Measurements from ENCODE around the gene SNAPC2. TPM values are rescaled to one million over a fixed set of nuclear protein-coding genes. Genes with fewer than 3 reads are reported as not detected.
A peak's percentile ranks its signal among the peaks of the same experiment; 100 is the strongest.

The SNAPC2 gene
- total RNA-seq, 2 experiments from 2014 or later = 20.4 to 24.1 TPM

GRCh38 chr19:7907544-7907943 is 12.6 kb upstream of the SNAPC2 start:
- DNase-seq = no peak
- no peaks in the 10 kb centered on the region for H3K27me3 Mint-ChIP-seq
- ChIA-PET CTCF (no interaction called here), POLR2A (interaction anchor here (3.8 kb wide), 1 partner anchor 13 kb away, joined by 17 read pairs; the partner anchor contains the start of gene SNAPC2)
- no peak overlapping the region for H3K4me3 Mint-ChIP-seq
- H3K9me3 Mint-ChIP-seq = no peaks in the 10 kb centered on the region
- H3K4me1 Mint-ChIP-seq = peaks cover 27% of the 10 kb centered on the region
- H3K36me3 Mint-ChIP-seq (ENCODE audit: low read depth) = peaks cover 32% of the 10 kb centered on the region
- H3K27ac Mint-ChIP-seq = no peak overlapping the region

GRCh38 chr19:7908078-7908699 is 11.9 kb upstream of the SNAPC2 start:
- H3K9me3 Mint-ChIP-seq = no peaks in the 10 kb centered on the region
- H3K27me3 Mint-ChIP-seq = no peaks in the 10 kb centered on the region
- peaks cover 38% of the 10 kb centered on the region for H3K36me3 Mint-ChIP-seq (ENCODE audit: low read depth)
- ChIA-PET POLR2A (interaction anchor here (3.8 kb wide), 1 partner anchor 13 kb away, joined by 17 read pairs; the partner anchor contains the start of gene SNAPC2), CTCF (no interaction called here)
- DNase-seq = no peak
- H3K4me1 Mint-ChIP-seq = peaks cover 22% of the 10 kb centered on the region
- no peak overlapping the region for H3K4me3 Mint-ChIP-seq
- H3K27ac Mint-ChIP-seq = no peak overlapping the region

GRCh38 chr19:7908742-7909461 is 11.2 kb upstream of the SNAPC2 start:
- peaks cover 18% of the 10 kb centered on the region for H3K4me1 Mint-ChIP-seq
- H3K36me3 Mint-ChIP-seq (ENCODE audit: low read depth) = peaks cover 35% of the 10 kb centered on the region
- no peak overlapping the region for H3K27ac Mint-ChIP-seq
- H3K9me3 Mint-ChIP-seq = no peaks in the 10 kb centered on the region
- no peak for DNase-seq
- POLR2A ChIA-PET = interaction anchor here (3.8 kb wide), 1 partner anchor 12 kb away, joined by 17 read pairs; the partner anchor contains the start of gene SNAPC2
- no peaks in the 10 kb centered on the region for H3K27me3 Mint-ChIP-seq
- no peak overlapping the region for H3K4me3 Mint-ChIP-seq
- CTCF ChIA-PET = no interaction called here

GRCh38 chr19:7909471-7910067 is 10.6 kb upstream of the SNAPC2 start:
- Mint-ChIP-seq H3K27me3 (no peaks in the 10 kb centered on the region), H3K9me3 (no peaks in the 10 kb centered on the region), H3K36me3 (ENCODE audit: low read depth) (peaks cover 34% of the 10 kb centered on the region), H3K4me3 (no peak overlapping the region), H3K4me1 (peaks cover 14% of the 10 kb centered on the region), H3K27ac (no peak overlapping the region)
- ChIA-PET CTCF (no interaction called here), POLR2A (interaction anchor here (3.8 kb wide), 1 partner anchor 11 kb away, joined by 17 read pairs; the partner anchor contains the start of gene SNAPC2)
- DNase-seq = no peak

GRCh38 chr19:7910321-7911161 is 9.6 kb upstream of the SNAPC2 start:
- Mint-ChIP-seq H3K27me3 (peaks cover 4% of the 10 kb centered on the region), H3K4me1 (peaks cover 7% of the 10 kb centered on the region), H3K36me3 (ENCODE audit: low read depth) (peaks cover 26% of the 10 kb centered on the region), H3K9me3 (no peaks in the 10 kb centered on the region), H3K4me3 (no peak overlapping the region), H3K27ac (no peak overlapping the region)
- no peak for DNase-seq
- ChIA-PET POLR2A (interaction anchor here (3.8 kb wide), 1 partner anchor 10 kb away, joined by 17 read pairs; the partner anchor contains the start of gene SNAPC2), CTCF (no interaction called here)

- Mint-ChIP-seq H3K36me3 (ENCODE audit: low read depth) (peaks cover 21% of the 10 kb centered on the region), H3K9me3 (no peaks in the 10 kb centered on the region), H3K4me3 (no peak overlapping the region), H3K27ac (no peak overlapping the region), H3K27me3 (peaks cover 9% of the 10 kb centered on the region), H3K4me1 (peaks cover 5% of the 10 kb centered on the region)
- CTCF ChIA-PET = no interaction called here
- DNase-seq = no peak
- POLR2A ChIA-PET = interaction anchor here (1.3 to 1.4 kb wide), 2 partner anchors 8 to 9 kb away, joined by 6 read pairs; partner anchors contain the start of genes MAP2K7 and SNAPC2
These were observed 8.5 kb upstream of the SNAPC2 start for GRCh38 chr19:7911508-7912143.

- H3K4me1 Mint-ChIP-seq = peaks cover 9% of the 10 kb centered on the region
- CTCF ChIA-PET = no interaction called here
- POLR2A ChIA-PET = interaction anchor here (1.3 to 1.4 kb wide), 2 partner anchors 8 kb away, joined by 6 read pairs; partner anchors contain the start of genes MAP2K7 and SNAPC2
These were observed 7.9 kb upstream of the SNAPC2 start for GRCh38 chr19:7912144-7912696.

GRCh38 chr19:7912697-7913564 is 7.2 kb upstream of the SNAPC2 start:
- POLR2A ChIA-PET = no interaction called here
- H3K27ac Mint-ChIP-seq = no peak overlapping the region
- peaks cover 13% of the 10 kb centered on the region for H3K27me3 Mint-ChIP-seq
- peaks cover 21% of the 10 kb centered on the region for H3K36me3 Mint-ChIP-seq (ENCODE audit: low read depth)
- H3K9me3 Mint-ChIP-seq = no peaks in the 10 kb centered on the region
- DNase-seq = no peak
- no peak overlapping the region for H3K4me3 Mint-ChIP-seq
- peaks cover 11% of the 10 kb centered on the region for H3K4me1 Mint-ChIP-seq
- CTCF ChIA-PET = no interaction called here

More at GRCh38 chr19:7912144-7912696, 7.9 kb upstream of the SNAPC2 start:
- no peak overlapping the region for H3K27ac Mint-ChIP-seq
- H3K36me3 Mint-ChIP-seq (ENCODE audit: low read depth) = peaks cover 21% of the 10 kb centered on the region
- H3K27me3 Mint-ChIP-seq = peaks cover 12% of the 10 kb centered on the region
- H3K9me3 Mint-ChIP-seq = no peaks in the 10 kb centered on the region
- no peak for DNase-seq
- no peak overlapping the region for H3K4me3 Mint-ChIP-seq

- DNase-seq = no peak
- H3K36me3 Mint-ChIP-seq (ENCODE audit: low read depth) = peaks cover 21% of the 10 kb centered on the region
- ChIA-PET CTCF (no interaction called here), POLR2A (no interaction called here)
- H3K27ac Mint-ChIP-seq = no peak overlapping the region
- peaks cover 20% of the 10 kb centered on the region for H3K27me3 Mint-ChIP-seq
- no peaks in the 10 kb centered on the region for H3K9me3 Mint-ChIP-seq
- peaks cover 17% of the 10 kb centered on the region for H3K4me1 Mint-ChIP-seq
- no peak overlapping the region for H3K4me3 Mint-ChIP-seq
These were observed 6.5 kb upstream of the SNAPC2 start for GRCh38 chr19:7913652-7914051.

- Mint-ChIP-seq H3K4me3 (no peak overlapping the region), H3K27ac (no peak overlapping the region), H3K9me3 (no peaks in the 10 kb centered on the region), H3K36me3 (ENCODE audit: low read depth) (peaks cover 21% of the 10 kb centered on the region), H3K27me3 (peaks cover 23% of the 10 kb centered on the region), H3K4me1 (peaks cover 17% of the 10 kb centered on the region)
- ChIA-PET CTCF (no interaction called here), POLR2A (no interaction called here)
- no peak for DNase-seq
These were observed 6.0 kb upstream of the SNAPC2 start for GRCh38 chr19:7914099-7914498.

- DNase-seq = no peak
- Mint-ChIP-seq H3K4me3 (peak within 1 kb of the TSS; percentile 46), H3K36me3 (ENCODE audit: low read depth) (peaks cover 21% of the 10 kb centered on the region), H3K4me1 (peaks cover 19% of the 10 kb centered on the region), H3K27ac (no peak within 1 kb of the TSS), H3K9me3 (no peaks in the 10 kb centered on the region), H3K27me3 (peaks cover 25% of the 10 kb centered on the region)
- CTCF ChIA-PET = no interaction called here
- POLR2A ChIA-PET = no interaction called here
These were observed 5.5 kb upstream of the SNAPC2 start, which contains the start of gene TGFBR3L for GRCh38 chr19:7914598-7915045. TSS of gene TGFBR3L (plus strand) at chr19:7914830.

Measured in activated CD4-positive, alpha-beta memory T cell treated with anti-CD3 and anti-CD28 coated beads, Interleukin-2, amount 10 ng/mL, durations not matched to agents 7 days and 5 days (primary cell).